ENCODE results near the gene SPOCK2. TPM values are rescaled to one million over a fixed set of nuclear protein-coding genes. Genes with fewer than 3 reads are reported as not detected.
A peak's percentile ranks its signal among the peaks of the same experiment; 100 is the strongest.

The SPOCK2 gene
- total RNA-seq, 1 donor from 2014 or later: 9.7 TPM

- Histone ChIP-seq H3K4me1 (peaks cover 7 to 12% of the 10 kb centered on the region in 2 donors), H3K36me3 (peaks cover 7 to 14% of the 10 kb centered on the region in 2 donors), H3K4me3 (no peak overlapping the region), H3K27me3 (peaks cover 8% of the 10 kb centered on the region), H3K27ac (no peak overlapping the region), H3K9me3 (no peaks in the 10 kb centered on the region)
- DNase-seq (ENCODE audit: low spot score in 2 of 2): no peak
- TF ChIP-seq, protein P1, sequence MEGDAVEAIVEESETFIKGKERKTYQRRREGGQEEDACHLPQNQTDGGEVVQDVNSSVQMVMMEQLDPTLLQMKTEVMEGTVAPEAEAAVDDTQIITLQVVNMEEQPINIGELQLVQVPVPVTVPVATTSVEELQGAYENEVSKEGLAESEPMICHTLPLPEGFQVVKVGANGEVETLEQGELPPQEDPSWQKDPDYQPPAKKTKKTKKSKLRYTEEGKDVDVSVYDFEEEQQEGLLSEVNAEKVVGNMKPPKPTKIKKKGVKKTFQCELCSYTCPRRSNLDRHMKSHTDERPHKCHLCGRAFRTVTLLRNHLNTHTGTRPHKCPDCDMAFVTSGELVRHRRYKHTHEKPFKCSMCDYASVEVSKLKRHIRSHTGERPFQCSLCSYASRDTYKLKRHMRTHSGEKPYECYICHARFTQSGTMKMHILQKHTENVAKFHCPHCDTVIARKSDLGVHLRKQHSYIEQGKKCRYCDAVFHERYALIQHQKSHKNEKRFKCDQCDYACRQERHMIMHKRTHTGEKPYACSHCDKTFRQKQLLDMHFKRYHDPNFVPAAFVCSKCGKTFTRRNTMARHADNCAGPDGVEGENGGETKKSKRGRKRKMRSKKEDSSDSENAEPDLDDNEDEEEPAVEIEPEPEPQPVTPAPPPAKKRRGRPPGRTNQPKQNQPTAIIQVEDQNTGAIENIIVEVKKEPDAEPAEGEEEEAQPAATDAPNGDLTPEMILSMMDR (IDR thresholded peaks at IDR 0.05): no peak
- intact Hi-C loops (cut with DNase I): no loop called here
These were observed 4.0 kb upstream of the SPOCK2 start for GRCh38 chr10:72092171-72092924.

DNA sequence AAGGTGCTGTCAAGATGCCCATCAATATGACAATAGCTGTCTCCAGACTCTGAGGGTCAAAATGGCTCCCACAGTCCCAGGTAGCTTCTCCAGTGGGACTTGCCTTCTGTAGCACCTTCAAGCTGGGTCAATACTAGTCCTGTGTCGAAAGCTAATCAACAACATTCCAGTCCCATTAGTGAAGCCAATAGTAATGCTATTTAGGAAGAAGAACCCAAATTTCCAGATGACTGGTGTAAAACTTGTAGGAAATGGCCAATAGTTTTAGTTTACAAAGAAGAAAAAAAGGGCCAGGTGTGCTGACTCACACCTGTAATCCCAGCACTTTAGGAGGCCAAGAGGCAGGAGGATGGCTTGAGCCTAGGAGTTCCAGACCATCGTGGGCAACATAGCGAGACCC, 2.0 kb upstream of the SPOCK2 start:
- H3K36me3 ChIP-seq: no peaks in the 10 kb centered on the region
- intact Hi-C loops (cut with DNase I): no loop called here
- H3K27me3 ChIP-seq: peaks cover 13% of the 10 kb centered on the region
- peaks cover 7 to 15% of the 10 kb centered on the region in 2 donors for H3K4me1 ChIP-seq
- no peak overlapping the region for H3K4me3 ChIP-seq
- TF ChIP-seq, protein P1 (IDR thresholded peaks at IDR 0.05): no peak
- H3K27ac ChIP-seq: no peak overlapping the region
- no peaks in the 10 kb centered on the region for H3K9me3 ChIP-seq
- DNase-seq (ENCODE audit: low spot score in 2 of 2): no peak

DNA sequence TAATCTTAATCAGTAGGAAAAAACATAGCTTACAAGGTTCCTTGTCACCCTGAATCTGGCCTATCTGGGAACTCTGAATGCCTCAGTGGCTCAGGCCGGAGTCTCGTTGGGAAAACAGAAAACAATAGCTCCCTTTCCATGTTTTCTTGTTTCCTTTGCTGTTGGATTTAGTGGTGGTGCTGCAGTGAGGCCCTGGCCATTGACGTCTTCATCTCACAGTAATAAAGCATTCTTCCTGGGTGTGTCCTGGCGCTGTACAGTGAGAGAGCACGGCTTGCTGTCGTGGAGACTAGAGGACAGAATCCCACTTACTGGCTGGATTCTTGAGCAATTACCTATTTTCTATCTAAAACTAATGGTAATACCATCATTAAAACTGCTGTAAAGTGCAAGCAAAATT, 1.3 kb upstream of the SPOCK2 start:
- Histone ChIP-seq H3K27ac (no peak overlapping the region), H3K36me3 (no peaks in the 10 kb centered on the region), H3K4me3 (no peak overlapping the region), H3K4me1 (peaks cover 7 to 15% of the 10 kb centered on the region in 2 donors), H3K9me3 (no peaks in the 10 kb centered on the region), H3K27me3 (peaks cover 13% of the 10 kb centered on the region)
- intact Hi-C loops (cut with DNase I): no loop called here
- no peak for DNase-seq (ENCODE audit: low spot score in 2 of 2)
- TF ChIP-seq, protein P1 (IDR thresholded peaks at IDR 0.05): no peak

- H3K27ac ChIP-seq: no peak overlapping the region
- peak overlapping the region in 1 of 2 donors; percentile 62 for H3K4me3 ChIP-seq
- TF ChIP-seq, protein P1 (IDR thresholded peaks at IDR 0.05): no peak
- intact Hi-C loops (cut with DNase I): no loop called here
- H3K9me3 ChIP-seq: no peaks in the 10 kb centered on the region
- no peak for DNase-seq (ENCODE audit: low spot score in 2 of 2)
- H3K27me3 ChIP-seq: peaks cover 13% of the 10 kb centered on the region
- H3K4me1 ChIP-seq: peaks cover 7 to 15% of the 10 kb centered on the region in 2 donors
- H3K36me3 ChIP-seq: no peaks in the 10 kb centered on the region
These were observed 681 bp upstream of the SPOCK2 start for GRCh38 chr10:72088889-72089575.

- H3K27ac ChIP-seq: no peak overlapping the region
- H3K27me3 ChIP-seq: peaks cover 13% of the 10 kb centered on the region
- TF ChIP-seq, protein P1 (IDR thresholded peaks at IDR 0.05): no peak
- no peaks in the 10 kb centered on the region for H3K9me3 ChIP-seq
- peak overlapping the region; percentile 54 to 62 for H3K4me3 ChIP-seq
- no peaks in the 10 kb centered on the region for H3K36me3 ChIP-seq
- intact Hi-C loops (cut with DNase I): no loop called here
- peaks cover 7 to 15% of the 10 kb centered on the region in 2 donors for H3K4me1 ChIP-seq
- no peak for DNase-seq (ENCODE audit: low spot score in 2 of 2)
These were observed 871 bp downstream of the SPOCK2 start for GRCh38 chr10:72087392-72087968.

All from ascending aorta (tissue), 2 donors.